ENCODE results near the gene NOL4.
"Not testable (repeated sequence)": the region's sequence is repeated elsewhere in the genome, so short reads cannot be mapped to it uniquely, and the experiment has no call there.

- not testable (repeated sequence) for TF ChIP-seq CTCF (IDR thresholded peaks at IDR 0.05); ZFX (IDR thresholded peaks at IDR 0.05; ENCODE audit: borderline replicate concordance)
Measured at GRCh38 chr18:34266029-34266428, 41.3 kb upstream of the NOL4 start.
